Ovary (tissue), 9 donors: ENCODE data around the gene SLC38A1. TPM values are rescaled to one million over a fixed set of nuclear protein-coding genes. Genes with fewer than 3 reads are reported as not detected.

Source experiments
- DNase-seq, 5 donors: peaks; one replicate each; pipeline ENCODE4 v3.0.0-alpha.2; 2019 to 2020
- H3K27ac ChIP-seq, 2 donors: fragments of 200-600 bp; one replicate each; pipeline versions ENCODE4 v1.5.1 to v1.8.0; 2019 to 2022
- H3K27me3 ChIP-seq: fragments of 200-600 bp; one replicate; pipeline ENCODE4 v1.8.0; 2022
- H3K36me3 ChIP-seq: fragments of 200-600 bp; sonication (generic); one replicate; pipeline ENCODE4 v1.5.1; 2019
- H3K4me1 ChIP-seq: one replicate; pipeline ENCODE4 v1.8.1; 2013; ENCODE audit warnings: mild to moderate bottlenecking, moderate library complexity; ENCODE audit not compliant: insufficient read depth
- H3K4me3 ChIP-seq: fragments of 200-600 bp; sonication (generic); one replicate; pipeline ENCODE4 v1.5.1; 2017
- H3K9me3 ChIP-seq, 2 donors: fragments of 200-600 bp in 1 of 2; sonication (generic) in 1 of 2; one replicate each; pipeline versions ENCODE4 v1.5.1 to v1.8.1; 2013 to 2019; ENCODE audit warnings: mild to moderate bottlenecking in 1 of 2, moderate library complexity in 1 of 2
- CTCF ChIP-seq, 3 donors: fragments of 450-650 bp in 2 of 3; fragments of 200-600 bp in 1 of 3; IDR thresholded peaks; one replicate each; pipeline versions ENCODE4 v1.5.1 to v1.8.0; 2016 to 2022; ENCODE audit warnings: antibody characterized with exemption in 3 of 3, mild to moderate bottlenecking in 1 of 3
- EP300 ChIP-seq: sonication (generic); formaldehyde crosslinking; IDR thresholded peaks from one replicate; pipeline ENCODE4 v1.6.1; 2017; ENCODE audit warnings: antibody characterized with exemption
- POLR2A ChIP-seq: fragments of 450-650 bp; IDR thresholded peaks from one replicate; pipeline ENCODE4 v1.6.1; 2017; ENCODE audit warnings: antibody characterized with exemption, mild to moderate bottlenecking, moderate library complexity
- WGBS, 3 donors: extraction: QIAGEN DNeasy Blood & Tissue Kit in 1 of 3; methylation state at CpG; one replicate each; pipeline versions ENCODE4 v1.1.5 to v1.1.7; 2013 to 2017; 5-methylcytosine and 5-hydroxymethylcytosine counted together
- intact Hi-C, 4 donors: fragments of 100-400 bp; cut with DNase I; formaldehyde crosslinking; loops; one replicate each; pipeline versions ENCODE4 v1.11.0 to v1.15.1; 2022 to 2023
- polyA plus RNA-seq, 2 donors: library from polyadenylated mRNA; stranded (reverse); fragments of 200-250 nt in 1 of 2; fragments of 350-450 nt in 1 of 2; fragmentation: Illumina TruSeq in 1 of 2; extraction: RNeasy Lipid Tissue Mini Kit (QIAGEN cat#74804) in 1 of 2; gene quantifications; one replicate each; pipeline ENCODE4 v1.2.3, GENCODE V29; 2013 to 2014
- total RNA-seq, 7 donors: library from RNA; depleted of rRNA in 2 of 7; stranded (reverse); fragments of >200 nt in 2 of 7; fragmentation: NEBNext Ultra II Directional in 3 of 7; extraction: Animal tissue kit (Norgen Biotek cat#: 25700) in 3 of 7; gene quantifications; one replicate each; pipeline versions ENCODE4 v1.1.0 to v1.2.4, GENCODE V29; 2016 to 2023
- donor health status: DM: no; HTN: no; CAD: no; lungs with moderate emphysema.
- donor health status: DM: no; HTN: no; CAD: no.
- donor health status: Bipolar disorder and iron deficiency.
- donor health status: DM: yes; HTN: yes; CAD: no.
- donor health status: DM: no; HTN: no; CAD: no.
- donor health status: DM: yes; HTN: yes; CAD: no.

SLC38A1 gene
- total and polyA plus RNA-seq, 9 donors = 4.6 to 86.3 (median 27.9) TPM

DNA sequence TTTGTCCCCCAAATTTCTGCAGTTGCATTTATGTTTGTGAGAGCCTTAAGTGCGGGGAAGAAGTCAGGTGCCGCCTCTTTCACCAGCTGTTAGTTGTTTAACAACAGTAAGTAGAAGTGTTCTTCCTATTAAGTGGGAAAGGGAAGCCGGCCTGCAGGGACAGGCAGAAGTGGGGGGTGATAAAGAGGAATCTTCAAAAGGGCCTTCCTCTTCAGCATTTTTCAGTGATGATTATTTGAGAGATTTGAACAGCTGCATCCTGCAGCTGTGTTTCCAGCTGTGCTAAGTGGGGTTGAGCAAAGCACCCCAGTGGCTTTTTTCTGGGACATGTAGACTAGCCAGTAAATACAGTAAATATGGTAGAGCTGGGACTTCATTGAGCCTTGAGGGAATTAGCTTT lies 32.1 kb upstream of the SLC38A1 start:
- intact Hi-C loops = no loop called here
- Histone ChIP-seq H3K4me3 (no peak overlapping the region), H3K9me3 (no peaks in the 10 kb centered on the region), H3K4me1 (peaks cover 3% of the 10 kb centered on the region), H3K27ac (no peak overlapping the region), H3K36me3 (no peaks in the 10 kb centered on the region), H3K27me3 (no peaks in the 10 kb centered on the region)
- WGBS, 3 donors = 14 to 25% (median 15%) methylated on average over 3 of the region's 3 CpGs
- DNase-seq = no peak
- no peak for TF ChIP-seq EP300
- no peak for TF ChIP-seq CTCF (IDR thresholded peaks at IDR 0.05)
- TF ChIP-seq POLR2A = no peak

- Histone ChIP-seq H3K4me1 (peaks cover 3% of the 10 kb centered on the region), H3K4me3 (no peak overlapping the region), H3K27me3 (no peaks in the 10 kb centered on the region), H3K36me3 (no peaks in the 10 kb centered on the region), H3K27ac (no peak overlapping the region), H3K9me3 (no peaks in the 10 kb centered on the region)
- intact Hi-C loops = no loop called here
- no peak for DNase-seq
- TF ChIP-seq POLR2A (no peak), EP300 (no peak), CTCF (IDR thresholded peaks at IDR 0.05) (no peak)
These were observed 31.0 kb upstream of the SLC38A1 start for GRCh38 chr12:46299851-46300250.

- H3K36me3 ChIP-seq = no peaks in the 10 kb centered on the region
- H3K4me3 ChIP-seq = no peak overlapping the region
- H3K27me3 ChIP-seq = no peaks in the 10 kb centered on the region
- H3K27ac ChIP-seq = no peak overlapping the region
- no peak for TF ChIP-seq EP300
- no peak for TF ChIP-seq POLR2A
- no peak for TF ChIP-seq CTCF (IDR thresholded peaks at IDR 0.05)
- WGBS, 3 donors = 85 to 93% (median 92%) methylated on average over 2 of the region's 2 CpGs
- no peaks in the 10 kb centered on the region for H3K9me3 ChIP-seq
- no peak for DNase-seq
- peaks cover 3% of the 10 kb centered on the region for H3K4me1 ChIP-seq
- intact Hi-C loops = no loop called here
These were observed 29.4 kb upstream of the SLC38A1 start for GRCh38 chr12:46298261-46298660.

- no peaks in the 10 kb centered on the region for H3K9me3 ChIP-seq
- H3K27ac ChIP-seq = no peak overlapping the region
- TF ChIP-seq POLR2A (no peak), CTCF (IDR thresholded peaks at IDR 0.05) (no peak), EP300 (no peak)
- H3K4me3 ChIP-seq = no peak overlapping the region
- no peaks in the 10 kb centered on the region for H3K27me3 ChIP-seq
- peaks cover 3% of the 10 kb centered on the region for H3K4me1 ChIP-seq
- WGBS, 3 donors = 77 to 91% (median 79%) methylated on average over 4 of the region's 4 CpGs
- DNase-seq = no peak
- H3K36me3 ChIP-seq = no peaks in the 10 kb centered on the region
- intact Hi-C loops = no loop called here
These were observed 28.0 kb upstream of the SLC38A1 start for GRCh38 chr12:46296822-46297221.
